ENCODE results near the gene GOLGA6L1.
"Not testable (repeated sequence)": the region's sequence is repeated elsewhere in the genome, so short reads cannot be mapped to it uniquely, and the experiment has no call there.

DNA sequence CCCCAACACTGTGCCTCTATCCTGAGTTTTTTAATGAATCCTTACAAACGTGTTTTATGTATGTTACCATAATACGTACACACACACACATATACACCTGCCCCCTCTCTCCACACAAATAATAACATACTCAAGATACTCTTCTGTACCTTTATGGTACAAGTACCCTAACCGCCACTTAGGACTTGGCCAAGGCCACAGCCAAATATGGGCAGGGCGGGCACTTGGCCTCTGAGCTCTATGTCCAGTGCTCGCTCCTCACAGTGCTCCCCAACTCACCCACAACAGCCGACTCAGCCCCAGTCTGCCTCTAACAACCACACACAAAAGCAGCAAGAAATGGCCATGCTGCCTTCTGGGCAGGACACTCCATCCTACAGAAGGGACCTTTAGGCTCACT, 3.8 kb downstream of the GOLGA6L1 start:
- TF ChIP-seq EP300, CTCF (IDR thresholded peaks at IDR 0.05): not testable (repeated sequence)
